Activated naive CD8-positive, alpha-beta T cell treated with anti-CD3 and anti-CD28 coated beads for 36 hours (primary cell): Measurements from ENCODE around the gene PTPRU. TPM values are rescaled to one million over a fixed set of nuclear protein-coding genes. Genes with fewer than 3 reads are reported as not detected.

Source experiments
- DNase-seq: peaks from one replicate; pipeline ENCODE4 v3.0.0; 2021
- H3K27ac Mint-ChIP-seq: one replicate; pipeline ENCODE4 v1.8.0; 2022; ENCODE audit warnings: mild to moderate bottlenecking, moderate library complexity, mixed read lengths
- H3K27me3 Mint-ChIP-seq: one replicate; pipeline ENCODE4 v1.8.0; 2022; ENCODE audit warnings: mild to moderate bottlenecking, mixed read lengths
- H3K36me3 Mint-ChIP-seq: one replicate; pipeline ENCODE4 v1.8.0; 2021; ENCODE audit warnings: mild to moderate bottlenecking, mixed read lengths
- H3K4me1 Mint-ChIP-seq: one replicate; pipeline ENCODE4 v1.8.0; 2021; ENCODE audit warnings: mixed read lengths
- H3K4me3 Mint-ChIP-seq: one replicate; pipeline ENCODE4 v1.8.0; 2022; ENCODE audit warnings: mild to moderate bottlenecking, moderate library complexity, mixed read lengths
- H3K9me3 Mint-ChIP-seq: one replicate; pipeline ENCODE4 v1.8.0; 2022; ENCODE audit warnings: mixed read lengths
- total RNA-seq, 2 experiments: library from RNA; stranded (reverse); gene quantifications; one replicate each; pipeline ENCODE4 v1.2.3, GENCODE V29; 2021

Gene PTPRU
- under 1 TPM; 0.52 to 0.74 TPM for total RNA-seq

- Mint-ChIP-seq H3K4me3 (peak within 1 kb of the TSS; percentile 67), H3K27me3 (peaks cover 49% of the 10 kb centered on the region), H3K9me3 (no peaks in the 10 kb centered on the region), H3K36me3 (no peaks in the 10 kb centered on the region), H3K27ac (no peak within 1 kb of the TSS), H3K4me1 (peaks cover 19% of the 10 kb centered on the region)
- DNase-seq = peak; percentile 88
Observed at GRCh38 chr1:29235955-29236711, at the start of gene PTPRU. Gene PTPRU (plus strand): TSS chr1:29236522. CDS start chr1:29236645, 123 bp downstream.

GRCh38 chr1:29186707-29187106, 49.6 kb upstream of the PTPRU start:
- H3K9me3 Mint-ChIP-seq = peaks cover 4% of the 10 kb centered on the region
- no peak overlapping the region for H3K4me3 Mint-ChIP-seq
- peaks cover 5% of the 10 kb centered on the region for H3K36me3 Mint-ChIP-seq
- peaks cover 12% of the 10 kb centered on the region for H3K4me1 Mint-ChIP-seq
- no peaks in the 10 kb centered on the region for H3K27me3 Mint-ChIP-seq
- no peak for DNase-seq
- H3K27ac Mint-ChIP-seq = no peak overlapping the region

DNA sequence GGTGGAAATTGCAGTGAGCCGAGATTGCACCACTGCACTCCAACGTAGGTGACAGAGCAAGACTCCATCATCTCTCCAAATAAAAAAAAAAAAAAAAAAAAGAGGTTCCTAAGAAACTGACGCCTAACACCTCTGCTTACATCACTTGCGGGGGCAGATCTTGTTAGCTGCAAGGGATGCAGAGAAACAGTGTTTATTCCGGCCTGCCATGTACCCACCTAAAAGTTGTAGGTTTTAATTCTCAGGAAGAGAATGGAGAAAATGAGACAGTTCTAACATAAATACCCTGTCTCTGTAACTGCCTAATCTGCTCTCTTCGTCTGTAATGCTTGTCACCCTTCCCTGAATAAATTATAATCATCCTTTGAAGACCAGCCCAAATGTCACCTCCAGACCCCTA, 45.6 kb upstream of the PTPRU start:
- no peak overlapping the region for H3K27ac Mint-ChIP-seq
- H3K4me3 Mint-ChIP-seq = no peak overlapping the region
- peaks cover 4% of the 10 kb centered on the region for H3K9me3 Mint-ChIP-seq

GRCh38 chr1:29193879-29194455, 42.4 kb upstream of the PTPRU start:
- Mint-ChIP-seq H3K27ac (peak overlapping the region; percentile 30), H3K4me1 (no peaks in the 10 kb centered on the region), H3K27me3 (no peaks in the 10 kb centered on the region), H3K36me3 (peaks cover 17% of the 10 kb centered on the region), H3K9me3 (peaks cover 4% of the 10 kb centered on the region), H3K4me3 (no peak overlapping the region)
- DNase-seq = no peak

More for the DNA sequence above, 45.6 kb upstream of the PTPRU start:
- peaks cover 17% of the 10 kb centered on the region for H3K36me3 Mint-ChIP-seq
- DNase-seq = no peak
- H3K4me1 Mint-ChIP-seq = no peaks in the 10 kb centered on the region
- H3K27me3 Mint-ChIP-seq = no peaks in the 10 kb centered on the region

DNA sequence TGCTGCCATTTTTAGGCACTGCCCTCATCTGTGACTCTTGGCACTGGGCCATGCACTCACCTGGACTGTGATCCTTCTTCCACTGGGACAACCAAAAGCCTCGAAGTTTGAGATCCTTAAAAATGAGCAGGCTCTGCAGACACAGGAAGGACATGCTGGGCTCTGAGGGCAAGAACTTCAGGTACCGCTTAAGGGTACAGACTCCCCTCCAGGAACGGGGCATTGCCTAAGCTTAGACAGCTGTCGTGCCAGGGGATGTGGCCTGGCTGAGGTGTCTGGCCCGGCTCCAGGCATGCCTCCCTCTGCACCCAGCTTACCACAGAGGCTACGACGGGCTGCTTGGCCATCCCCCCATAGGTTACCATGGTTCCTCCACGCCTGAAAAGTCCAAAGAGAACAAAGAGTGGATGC, 40.4 kb upstream of the PTPRU start:
- DNase-seq = no peak
- Mint-ChIP-seq H3K27me3 (no peaks in the 10 kb centered on the region), H3K4me3 (no peak overlapping the region), H3K36me3 (peaks cover 21% of the 10 kb centered on the region), H3K9me3 (peaks cover 3% of the 10 kb centered on the region), H3K4me1 (no peaks in the 10 kb centered on the region), H3K27ac (no peak overlapping the region)

DNA sequence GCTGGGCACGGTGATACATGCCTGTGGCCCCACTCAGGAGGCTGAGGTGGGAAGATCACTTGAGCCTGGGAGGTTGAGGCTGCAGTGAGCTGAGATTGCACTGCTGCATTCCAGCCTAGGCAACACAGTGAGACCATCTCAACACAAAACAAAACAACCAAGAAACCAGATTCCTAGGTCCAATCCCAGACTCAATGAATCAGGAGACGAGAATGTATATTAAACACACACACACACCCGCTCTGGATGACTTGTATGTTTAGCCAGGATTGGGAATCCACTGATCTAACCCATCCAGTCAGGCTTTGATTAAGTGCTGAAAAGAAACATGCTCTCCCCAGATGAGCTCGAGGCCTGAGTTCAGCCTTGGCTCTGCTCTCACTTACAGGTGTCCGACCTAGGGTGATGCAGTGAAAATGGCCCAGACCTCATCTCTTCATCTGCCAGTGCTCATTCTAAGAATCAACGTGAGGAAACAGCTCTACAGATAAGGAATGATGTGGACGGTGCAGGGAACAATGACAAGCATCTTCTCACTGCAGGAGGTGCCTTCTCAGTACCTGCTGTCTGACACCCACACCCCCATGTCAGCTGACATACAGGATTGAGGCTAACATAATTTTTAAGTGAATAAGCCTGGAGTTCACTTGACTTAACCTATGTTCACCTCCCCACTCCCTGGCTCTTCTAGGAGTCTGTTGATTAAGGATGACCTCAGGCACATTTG, 39.3 kb upstream of the PTPRU start:
- Mint-ChIP-seq H3K9me3 (no peaks in the 10 kb centered on the region), H3K4me1 (peaks cover 3% of the 10 kb centered on the region), H3K4me3 (no peak overlapping the region), H3K27me3 (no peaks in the 10 kb centered on the region), H3K27ac (no peak overlapping the region), H3K36me3 (peaks cover 18% of the 10 kb centered on the region)
- DNase-seq = no peak

- Mint-ChIP-seq H3K27me3 (no peaks in the 10 kb centered on the region), H3K36me3 (peaks cover 18% of the 10 kb centered on the region), H3K27ac (no peak overlapping the region), H3K9me3 (no peaks in the 10 kb centered on the region), H3K4me3 (no peak overlapping the region), H3K4me1 (peaks cover 8% of the 10 kb centered on the region)
- peak; percentile 18 for DNase-seq
Observed at GRCh38 chr1:29197590-29197924, 38.8 kb upstream of the PTPRU start.

DNA sequence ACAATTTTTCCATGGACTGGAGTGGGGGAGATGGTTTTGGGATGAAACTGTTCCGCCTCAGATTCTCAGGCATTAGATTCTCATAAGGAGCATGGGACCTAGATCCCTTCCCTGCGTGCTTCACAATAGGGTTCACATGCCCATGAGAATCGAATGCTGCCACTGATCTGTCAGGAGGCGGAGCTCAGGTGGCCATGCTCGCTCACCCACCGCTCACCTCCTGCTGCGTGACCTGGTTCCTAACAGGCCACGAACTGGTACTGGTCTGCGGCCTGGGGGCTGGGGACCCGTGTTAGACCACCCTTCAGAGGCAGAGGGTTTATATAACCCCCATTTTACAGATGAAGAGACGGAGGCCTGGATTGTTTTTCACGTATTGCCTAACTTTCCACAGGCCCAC, 38.3 kb upstream of the PTPRU start:
- DNase-seq = no peak
- H3K36me3 Mint-ChIP-seq = peaks cover 18% of the 10 kb centered on the region
- H3K4me1 Mint-ChIP-seq = peaks cover 10% of the 10 kb centered on the region
- H3K27ac Mint-ChIP-seq = no peak overlapping the region
- no peaks in the 10 kb centered on the region for H3K9me3 Mint-ChIP-seq
- no peak overlapping the region for H3K4me3 Mint-ChIP-seq
- no peaks in the 10 kb centered on the region for H3K27me3 Mint-ChIP-seq

DNA sequence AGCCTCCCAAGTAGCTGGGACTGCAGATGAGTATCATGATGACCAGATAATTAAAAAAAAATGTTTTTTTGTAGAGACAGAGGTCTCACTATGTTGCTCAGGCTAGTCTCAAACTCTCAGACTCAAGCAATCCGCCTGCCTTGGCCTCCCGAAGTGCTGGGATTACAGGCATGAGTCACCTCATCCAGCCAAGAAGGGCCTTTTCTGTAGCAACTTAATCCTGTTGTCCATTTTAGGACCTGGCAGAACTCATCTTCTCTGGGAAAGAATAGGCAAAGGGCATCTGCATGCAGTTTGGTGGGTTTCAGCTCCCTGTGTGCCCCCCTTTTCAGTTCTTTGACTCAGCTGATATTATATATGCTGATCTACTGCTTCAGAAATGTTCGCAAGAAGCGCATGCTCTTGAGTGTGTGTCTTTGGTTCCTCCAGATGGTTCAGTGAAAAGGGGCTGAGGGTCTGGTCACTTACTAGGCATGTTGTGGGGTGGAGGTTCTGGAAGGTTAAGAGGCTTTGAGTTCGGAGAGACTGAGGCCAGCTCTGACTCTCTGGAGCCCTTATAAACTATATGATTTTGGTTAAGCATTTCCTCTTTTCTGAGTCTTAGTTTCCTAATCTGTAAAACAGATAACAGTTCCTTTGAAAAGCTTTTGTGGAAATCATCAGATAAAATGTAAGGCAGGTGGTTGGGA, 35.3 kb upstream of the PTPRU start:
- Mint-ChIP-seq H3K4me1 (peaks cover 10% of the 10 kb centered on the region), H3K27ac (no peak overlapping the region), H3K27me3 (no peaks in the 10 kb centered on the region), H3K4me3 (no peak overlapping the region), H3K9me3 (no peaks in the 10 kb centered on the region), H3K36me3 (peaks cover 8% of the 10 kb centered on the region)
- no peak for DNase-seq

DNA sequence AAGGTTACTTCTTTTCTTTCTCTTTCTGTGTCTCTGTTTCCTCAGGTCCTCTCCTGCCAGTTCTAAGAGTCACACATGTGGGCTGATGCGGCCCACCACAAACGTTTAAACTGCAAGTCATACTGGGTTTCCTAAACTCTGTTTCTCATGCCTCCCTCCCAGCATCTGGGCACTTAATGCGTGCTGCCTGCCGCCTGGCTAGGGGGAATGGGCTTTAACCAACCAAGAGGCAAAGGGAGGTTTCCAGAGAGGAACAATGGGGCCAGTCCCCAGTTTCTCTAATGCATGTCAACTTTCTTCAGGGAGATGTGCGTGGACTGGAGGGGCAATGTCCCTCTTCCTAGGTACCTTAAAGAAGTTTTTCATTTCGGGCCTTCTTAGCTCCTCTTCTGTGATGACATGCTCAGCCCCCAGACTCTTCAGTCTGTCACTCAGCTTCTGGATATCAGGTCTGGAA, 34.7 kb upstream of the PTPRU start:
- H3K27me3 Mint-ChIP-seq = no peaks in the 10 kb centered on the region
- no peak overlapping the region for H3K4me3 Mint-ChIP-seq
- peaks cover 10% of the 10 kb centered on the region for H3K4me1 Mint-ChIP-seq
- H3K36me3 Mint-ChIP-seq = peaks cover 8% of the 10 kb centered on the region
- H3K27ac Mint-ChIP-seq = no peak overlapping the region
- H3K9me3 Mint-ChIP-seq = no peaks in the 10 kb centered on the region
- no peak for DNase-seq

GRCh38 chr1:29202053-29202452, 34.3 kb upstream of the PTPRU start:
- peaks cover 10% of the 10 kb centered on the region for H3K4me1 Mint-ChIP-seq
- no peak overlapping the region for H3K4me3 Mint-ChIP-seq
- DNase-seq = no peak
- H3K36me3 Mint-ChIP-seq = peaks cover 8% of the 10 kb centered on the region
- no peaks in the 10 kb centered on the region for H3K27me3 Mint-ChIP-seq
- H3K27ac Mint-ChIP-seq = no peak overlapping the region
- H3K9me3 Mint-ChIP-seq = no peaks in the 10 kb centered on the region

- Mint-ChIP-seq H3K27ac (no peak overlapping the region), H3K4me3 (no peak overlapping the region), H3K4me1 (peaks cover 10% of the 10 kb centered on the region), H3K9me3 (no peaks in the 10 kb centered on the region), H3K36me3 (peaks cover 8% of the 10 kb centered on the region), H3K27me3 (no peaks in the 10 kb centered on the region)
- peak; percentile 81 for DNase-seq
Observed at GRCh38 chr1:29202584-29203340, 33.6 kb upstream of the PTPRU start.

- Mint-ChIP-seq H3K4me3 (no peak overlapping the region), H3K27ac (no peak overlapping the region), H3K9me3 (no peaks in the 10 kb centered on the region), H3K27me3 (no peaks in the 10 kb centered on the region), H3K4me1 (peaks cover 2% of the 10 kb centered on the region), H3K36me3 (peaks cover 7% of the 10 kb centered on the region)
- DNase-seq = no peak
Observed at GRCh38 chr1:29208442-29208841, 27.9 kb upstream of the PTPRU start.

DNA sequence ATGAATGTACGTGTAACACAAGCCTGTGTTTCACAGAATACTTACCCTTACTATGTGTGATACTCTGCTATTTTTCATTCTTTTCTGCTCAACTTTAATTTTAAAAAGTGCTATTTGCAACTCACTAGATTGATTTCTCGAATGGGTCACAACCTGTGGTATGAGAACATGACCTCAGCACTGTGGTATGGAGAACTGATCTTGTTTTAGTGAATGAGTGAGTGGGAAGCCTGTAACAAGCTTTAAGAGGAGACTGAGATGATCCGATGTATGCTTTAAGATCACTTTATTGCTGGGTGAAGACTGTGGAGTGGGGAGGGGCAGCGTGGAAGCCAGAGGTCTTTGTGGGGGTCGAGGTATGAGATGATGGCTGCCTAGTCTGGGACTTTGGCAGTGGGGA, 27.1 kb upstream of the PTPRU start:
- H3K4me3 Mint-ChIP-seq = no peak overlapping the region

More for the DNA sequence above, 27.1 kb upstream of the PTPRU start:
- H3K9me3 Mint-ChIP-seq = no peaks in the 10 kb centered on the region
- H3K27ac Mint-ChIP-seq = no peak overlapping the region
- H3K36me3 Mint-ChIP-seq = peaks cover 6% of the 10 kb centered on the region
- H3K4me1 Mint-ChIP-seq = peaks cover 2% of the 10 kb centered on the region
- no peaks in the 10 kb centered on the region for H3K27me3 Mint-ChIP-seq
- no peak for DNase-seq
